Measurements from ENCODE around the gene EPYC.

The EPYC gene

GRCh38 chr12:90958347-90958746 lies 46.4 kb downstream of the EPYC start:
- DNase-seq (ENCODE audit: low read depth) = no peak

GRCh38 chr12:90954921-90955320 lies 49.9 kb downstream of the EPYC start, which contains the start of gene CCER1:
Gene CCER1 (minus strand): TSS chr12:90955176. CDS start chr12:90954742, 434 bp downstream.
- no peak for DNase-seq (ENCODE audit: low read depth)

GRCh38 chr12:90954428-90954827 lies 50.3 kb downstream of the EPYC start:
- DNase-seq (ENCODE audit: low read depth) = no peak

GRCh38 chr12:90953956-90954421 lies 50.8 kb downstream of the EPYC start:
- DNase-seq (ENCODE audit: low read depth) = no peak

GRCh38 chr12:90951432-90952105 lies 53.2 kb downstream of the EPYC start:
- no peak for DNase-seq (ENCODE audit: low read depth)

GRCh38 chr12:90947869-90948268 lies 56.9 kb downstream of the EPYC start:
- no peak for DNase-seq (ENCODE audit: low read depth)

- peak; percentile 29 for DNase-seq (ENCODE audit: low read depth)
Measured at GRCh38 chr12:90945070-90945649, 59.6 kb downstream of the EPYC start.

- peak; percentile 21 for DNase-seq (ENCODE audit: low read depth)
Measured at GRCh38 chr12:90943255-90943654, 61.5 kb downstream of the EPYC start.

GRCh38 chr12:90940872-90941499 lies 63.8 kb downstream of the EPYC start:
- DNase-seq (ENCODE audit: low read depth) = peak; percentile 71

- DNase-seq (ENCODE audit: low read depth) = peak; percentile 39
Measured at GRCh38 chr12:90939382-90939781, 65.4 kb downstream of the EPYC start.

- peak; percentile 21 for DNase-seq (ENCODE audit: low read depth)
Measured at GRCh38 chr12:90938451-90938850, 66.3 kb downstream of the EPYC start.

GRCh38 chr12:90937651-90938050 lies 67.1 kb downstream of the EPYC start:
- no peak for DNase-seq (ENCODE audit: low read depth)

- no peak for DNase-seq (ENCODE audit: low read depth)
Measured at GRCh38 chr12:90936230-90937005, 68.4 kb downstream of the EPYC start.

- no peak for DNase-seq (ENCODE audit: low read depth)
Measured at GRCh38 chr12:90925562-90925961, 79.2 kb downstream of the EPYC start.

- no peak for DNase-seq (ENCODE audit: low read depth)
Measured at GRCh38 chr12:90924406-90924805, 80.4 kb downstream of the EPYC start.

- DNase-seq (ENCODE audit: low read depth) = peak; percentile 76
Measured at GRCh38 chr12:90922145-90922627, 82.6 kb downstream of the EPYC start.

GRCh38 chr12:90921536-90921935 lies 83.2 kb downstream of the EPYC start:
- no peak for DNase-seq (ENCODE audit: low read depth)

GRCh38 chr12:90920222-90920621 lies 84.5 kb downstream of the EPYC start:
- DNase-seq (ENCODE audit: low read depth) = no peak

GRCh38 chr12:90917431-90917830 lies 87.3 kb downstream of the EPYC start:
- DNase-seq (ENCODE audit: low read depth) = no peak

GRCh38 chr12:90916516-90916915 lies 88.3 kb downstream of the EPYC start:
- DNase-seq (ENCODE audit: low read depth) = no peak

GRCh38 chr12:90915353-90915752 lies 89.4 kb downstream of the EPYC start:
- DNase-seq (ENCODE audit: low read depth) = no peak

Measured in fibroblast of gingiva (primary cell).